Common myeloid progenitor, CD34-positive (primary cell): ENCODE measurements around the gene CACNA2D3.

Source experiments
- CTCF ChIA-PET: fragments of 350-600 bp; sonication (Branson Sonifier 250); formaldehyde crosslinking; loops from one replicate; lab custom pipeline; 2021; ENCODE audit warnings: antibody characterized with exemption; lab: Charles Lee
- POLR2A ChIA-PET: fragments of 350-600 bp; sonication (Branson Sonifier 250); formaldehyde crosslinking; loops from one replicate; lab custom pipeline; 2021; ENCODE audit warnings: antibody characterized with exemption; lab: Charles Lee
- DNase-seq, 3 donors: peaks; one replicate each; pipeline versions ENCODE4 v3.0.0 to v3.0.0-alpha.2; 2013
- H3K27ac ChIP-seq, 2 experiments: 1 replicate in 1 of 2; 2 replicates in 1 of 2; pipeline ENCODE4 v1.7.0; 2013; ENCODE audit warnings: inconsistent platforms in 2 of 2, low read length in 2 of 2, mild to moderate bottlenecking in 2 of 2, low read depth in 1 of 2, moderate library complexity in 1 of 2; ENCODE audit not compliant: severe bottlenecking in 2 of 2, insufficient read depth in 1 of 2, poor library complexity in 1 of 2
- H3K27me3 ChIP-seq, 5 experiments: replicated peaks in 2 of 5; 1 replicate in 3 of 5; 2 replicates in 2 of 5; pipeline versions ENCODE4 v1.6.1 to v1.7.0; 2013; ENCODE audit warnings: low read length in 4 of 5, mild to moderate bottlenecking in 2 of 5, moderate library complexity in 2 of 5, inconsistent platforms in 1 of 5; ENCODE audit not compliant: insufficient read depth in 5 of 5, control insufficient read depth in 4 of 5
- H3K36me3 ChIP-seq, 4 experiments: 1 replicate in 2 of 4; 2 replicates in 2 of 4; pipeline versions ENCODE4 v1.6.1 to v1.7.0; 2013; ENCODE audit warnings: low read length in 3 of 4, control low read depth in 1 of 4, mild to moderate bottlenecking in 1 of 4; ENCODE audit not compliant: control insufficient read depth in 4 of 4, insufficient read depth in 4 of 4
- H3K4me1 ChIP-seq, 4 experiments: 1 replicate in 3 of 4; 2 replicates in 1 of 4; pipeline versions ENCODE4 v1.6.1 to v1.7.1; 2013; ENCODE audit warnings: low read length in 3 of 4, mild to moderate bottlenecking in 3 of 4, control low read depth in 1 of 4, inconsistent platforms in 1 of 4, moderate library complexity in 1 of 4; ENCODE audit not compliant: control insufficient read depth in 4 of 4, insufficient read depth in 4 of 4; ENCODE audit errors: control extremely low read depth in 1 of 4
- H3K4me3 ChIP-seq, 7 experiments: 1 replicate in 4 of 7; 2 replicates in 3 of 7; pipeline versions ENCODE4 v1.5.1 to v1.7.0; 2013; ENCODE audit warnings: mild to moderate bottlenecking in 7 of 7, low read length in 6 of 7, moderate library complexity in 6 of 7, inconsistent platforms in 2 of 7, low read depth in 2 of 7, control low read depth in 1 of 7; ENCODE audit not compliant: insufficient read depth in 4 of 7, control insufficient read depth in 1 of 7; ENCODE audit errors: extremely low read depth in 1 of 7
- H3K9me3 ChIP-seq, 5 experiments: 1 replicate in 4 of 5; 2 replicates in 1 of 5; pipeline versions ENCODE4 v1.6.1 to v1.7.1; 2013; ENCODE audit warnings: low read length in 4 of 5, mild to moderate bottlenecking in 2 of 5, inconsistent platforms in 1 of 5, low read depth in 1 of 5, moderate library complexity in 1 of 5; ENCODE audit not compliant: control insufficient read depth in 4 of 5, insufficient read depth in 2 of 5; ENCODE audit errors: control extremely low read depth in 1 of 5
- WGBS: methylation state at CpG from one replicate; pipeline ENCODE4 v1.1.5; 2013; ENCODE audit not compliant: insufficient coverage; 5-methylcytosine and 5-hydroxymethylcytosine counted together

Gene CACNA2D3

GRCh38 chr3:54557538-54558428 lies 435.4 kb downstream of the CACNA2D3 start:
- ChIA-PET POLR2A (no interaction called here), CTCF (no interaction called here)
- no peak for DNase-seq
- no peaks in the 10 kb centered on the region for H3K36me3 ChIP-seq
- 85% methylated on average over 5 of the region's 12 CpGs for WGBS
- H3K4me3 ChIP-seq, result no peak overlapping the region
- no peaks in the 10 kb centered on the region for H3K4me1 ChIP-seq
- no peak overlapping the region for H3K27ac ChIP-seq
- no peaks in the 10 kb centered on the region for H3K27me3 ChIP-seq
- no peaks in the 10 kb centered on the region for H3K9me3 ChIP-seq

- Histone ChIP-seq H3K9me3 (no peaks in the 10 kb centered on the region), H3K27me3 (no peaks in the 10 kb centered on the region), H3K4me1 (no peaks in the 10 kb centered on the region), H3K27ac (no peak overlapping the region), H3K4me3 (no peak overlapping the region), H3K36me3 (no peaks in the 10 kb centered on the region)
- CTCF ChIA-PET, result no interaction called here
- DNase-seq, result no peak
- POLR2A ChIA-PET, result no interaction called here
- WGBS, result 89% methylated on average over 9 of the region's 12 CpGs
Observed at GRCh38 chr3:54563501-54564200, 441.3 kb downstream of the CACNA2D3 start.

GRCh38 chr3:54564374-54564925 lies 442.1 kb downstream of the CACNA2D3 start:
- POLR2A ChIA-PET, result no interaction called here
- no peaks in the 10 kb centered on the region for H3K36me3 ChIP-seq
- CTCF ChIA-PET, result no interaction called here
- no peaks in the 10 kb centered on the region for H3K9me3 ChIP-seq
- no peaks in the 10 kb centered on the region for H3K27me3 ChIP-seq
- H3K4me3 ChIP-seq, result no peak overlapping the region
- no peak for DNase-seq
- no peaks in the 10 kb centered on the region for H3K4me1 ChIP-seq
- WGBS, result 91% methylated on average over 6 of the region's 6 CpGs
- no peak overlapping the region for H3K27ac ChIP-seq

- Histone ChIP-seq H3K4me1 (no peaks in the 10 kb centered on the region), H3K36me3 (no peaks in the 10 kb centered on the region), H3K9me3 (no peaks in the 10 kb centered on the region), H3K27me3 (no peaks in the 10 kb centered on the region), H3K4me3 (no peak overlapping the region), H3K27ac (no peak overlapping the region)
- ChIA-PET CTCF (no interaction called here), POLR2A (no interaction called here)
- no peak for DNase-seq
Observed at GRCh38 chr3:54565956-54566355, 443.6 kb downstream of the CACNA2D3 start.

- H3K4me3 ChIP-seq, result no peak overlapping the region
- H3K9me3 ChIP-seq, result peaks cover 0 to 2% (median 0%) of the 10 kb centered on the region in 5 experiments
- H3K27me3 ChIP-seq, result no peaks in the 10 kb centered on the region
- H3K36me3 ChIP-seq, result no peaks in the 10 kb centered on the region
- no peaks in the 10 kb centered on the region for H3K4me1 ChIP-seq
- H3K27ac ChIP-seq, result no peak overlapping the region
- WGBS, result 65% methylated on average over 2 of the region's 3 CpGs
- CTCF ChIA-PET, result no interaction called here
- POLR2A ChIA-PET, result no interaction called here
- no peak for DNase-seq
Observed at GRCh38 chr3:54567949-54568348, 445.6 kb downstream of the CACNA2D3 start.

GRCh38 chr3:54570008-54570407 lies 447.7 kb downstream of the CACNA2D3 start:
- H3K4me1 ChIP-seq, result no peaks in the 10 kb centered on the region
- CTCF ChIA-PET, result no interaction called here

More at GRCh38 chr3:54570008-54570407, 447.7 kb downstream of the CACNA2D3 start:
- 96% methylated on average over 5 of the region's 7 CpGs for WGBS
- POLR2A ChIA-PET, result no interaction called here
- no peaks in the 10 kb centered on the region for H3K27me3 ChIP-seq
- no peak for DNase-seq
- H3K27ac ChIP-seq, result no peak overlapping the region
- H3K9me3 ChIP-seq, result peaks cover 0 to 2% (median 0%) of the 10 kb centered on the region in 5 experiments
- no peaks in the 10 kb centered on the region for H3K36me3 ChIP-seq
- no peak overlapping the region for H3K4me3 ChIP-seq
